IMR-90 (cell line): ENCODE results near the gene ARL8B. TPM values are rescaled to one million over a fixed set of nuclear protein-coding genes. Genes with fewer than 3 reads are reported as not detected.
"Not testable (repeated sequence)": the region's sequence is repeated elsewhere in the genome, so short reads cannot be mapped to it uniquely, and the experiment has no call there.

Source experiments
- ATAC-seq: fragments of 200-7000 bp; cut with Tn5 transposase; 2 replicates; pipeline ENCODE4 v1.9.1; 2020; ENCODE audit warnings: low read depth, mild to moderate bottlenecking, moderate library complexity
- BruUV-seq: library from RNA; stranded (reverse); fragments of 400-500 nt; replicated peaks from 2 replicates; lab custom pipeline; 2021; lab: Mats Ljungman, UMichigan
- CTCF ChIA-PET: fragments of 300-600 bp; formaldehyde crosslinking; extraction: SDS; loops from one replicate; lab custom pipeline; 2021; ENCODE audit warnings: antibody characterized with exemption; lab: Yijun Ruan, JAX
- POLR2A ChIA-PET: fragments of 300-600 bp; sonication (Branson Sonifier 250); formaldehyde crosslinking; loops from one replicate; lab custom pipeline; 2022; ENCODE audit warnings: antibody characterized with exemption; ENCODE audit not compliant: unreplicated experiment; lab: Charles Lee
- DNase-seq: peaks from one replicate; pipeline ENCODE4 v3.0.0; 2013
- H2AFZ ChIP-seq: replicated peaks from 2 replicates; pipeline ENCODE3; 2013; ENCODE audit warnings: low read length, mild to moderate bottlenecking; ENCODE audit not compliant: poor library complexity
- H2AK5ac ChIP-seq: 2 replicates; pipeline ENCODE4 v1.6.1; 2013; ENCODE audit warnings: low read depth, low read length, inconsistent platforms
- H2AK9ac ChIP-seq: replicated peaks from 2 replicates; pipeline ENCODE3; 2013; ENCODE audit warnings: mild to moderate bottlenecking, low read depth, low read length, moderate library complexity; ENCODE audit not compliant: poor library complexity
- H2BK120ac ChIP-seq: 2 replicates; pipeline ENCODE4 v1.6.1; 2013; ENCODE audit warnings: low read depth, low read length, inconsistent platforms
- H2BK15ac ChIP-seq: 3 replicates; pipeline ENCODE4 v1.6.1; 2013; ENCODE audit warnings: low read depth, low read length, inconsistent platforms
- H2BK20ac ChIP-seq: 2 replicates; pipeline ENCODE4 v1.6.1; 2013; ENCODE audit warnings: low read depth, mild to moderate bottlenecking, inconsistent platforms, low read length, moderate library complexity
- H2BK5ac ChIP-seq: 2 replicates; pipeline ENCODE4 v1.6.1; 2013; ENCODE audit warnings: mild to moderate bottlenecking, low read depth, low read length, inconsistent platforms; ENCODE audit not compliant: poor library complexity, severe bottlenecking
- H3K14ac ChIP-seq: replicated peaks from 2 replicates; pipeline ENCODE4 v1.6.1; 2013; ENCODE audit warnings: low read depth, low read length, inconsistent platforms
- H3K18ac ChIP-seq: 2 replicates; pipeline ENCODE4 v1.6.1; 2013; ENCODE audit warnings: low read depth, low read length, control low read depth
- H3K23ac ChIP-seq: 2 replicates; pipeline ENCODE4 v1.6.1; 2013; ENCODE audit warnings: low read depth, low read length, inconsistent platforms
- H3K27ac ChIP-seq: 2 replicates; pipeline ENCODE4 v1.5.1; 2013; ENCODE audit warnings: mild to moderate bottlenecking, control low read depth, low read length; ENCODE audit not compliant: insufficient read depth
- H3K27me3 ChIP-seq: 2 replicates; pipeline ENCODE4 v1.6.1; 2013; ENCODE audit warnings: low read length; ENCODE audit not compliant: control insufficient read depth, insufficient read depth
- H3K36me3 ChIP-seq: 2 replicates; pipeline ENCODE4 v1.6.1; 2013; ENCODE audit warnings: low read length, mixed read lengths; ENCODE audit not compliant: control insufficient read depth, insufficient read depth
- H3K4ac ChIP-seq: 2 replicates; pipeline ENCODE4 v1.6.1; 2013; ENCODE audit warnings: low read depth, low read length, inconsistent platforms
- H3K4me1 ChIP-seq: 2 replicates; pipeline ENCODE4 v1.6.1; 2013; ENCODE audit warnings: low read length, mixed read lengths; ENCODE audit not compliant: control insufficient read depth, insufficient read depth
- H3K4me2 ChIP-seq: 2 replicates; pipeline ENCODE4 v1.6.1; 2013; ENCODE audit warnings: low read depth, mild to moderate bottlenecking, control low read depth, low read length, moderate library complexity
- H3K4me3 ChIP-seq: 2 replicates; pipeline ENCODE4 v1.5.1; 2013; ENCODE audit warnings: low read depth, mild to moderate bottlenecking, control low read depth, low read length, moderate library complexity; ENCODE audit not compliant: insufficient read depth
- H3K56ac ChIP-seq: 2 replicates; pipeline ENCODE4 v1.6.1; 2013; ENCODE audit warnings: low read length, inconsistent platforms; ENCODE audit not compliant: insufficient read depth; ENCODE audit errors: extremely low read depth
- H3K79me1 ChIP-seq, 2 experiments: 2 replicates each; pipeline ENCODE4 v1.6.1; 2013; ENCODE audit warnings: low read length in 2 of 2, inconsistent platforms in 1 of 2, low read depth in 1 of 2
- H3K9ac ChIP-seq: 2 replicates; pipeline ENCODE4 v1.6.1; 2013; ENCODE audit warnings: low read depth, low read length, control low read depth
- H3K9me1 ChIP-seq: 2 replicates; pipeline ENCODE4 v1.6.1; 2013; ENCODE audit warnings: low read length, inconsistent platforms; ENCODE audit not compliant: insufficient read depth
- H3K9me3 ChIP-seq: 2 replicates; pipeline ENCODE4 v1.6.1; 2013; ENCODE audit warnings: low read length; ENCODE audit not compliant: control insufficient read depth, insufficient read depth
- H4K20me1 ChIP-seq: 2 replicates; pipeline ENCODE4 v1.6.1; 2013; ENCODE audit warnings: low read length, inconsistent platforms; ENCODE audit not compliant: insufficient read depth
- H4K5ac ChIP-seq: 2 replicates; pipeline ENCODE4 v1.6.1; 2013; ENCODE audit warnings: mild to moderate bottlenecking, low read depth, low read length, control low read depth
- H4K8ac ChIP-seq, 2 experiments: 2 replicates each; pipeline ENCODE4 v1.6.1; 2013; ENCODE audit warnings: low read depth in 2 of 2, low read length in 2 of 2, control low read depth in 1 of 2, inconsistent platforms in 1 of 2
- H4K91ac ChIP-seq: 2 replicates; pipeline ENCODE4 v1.6.1; 2013; ENCODE audit warnings: low read depth, low read length, inconsistent platforms; ENCODE audit not compliant: insufficient read depth
- BHLHE40 ChIP-seq: fragments of 150-350 bp; IDR thresholded peaks from 2 replicates; pipeline ENCODE4 v1.6.1; 2016; ENCODE audit warnings: mild to moderate bottlenecking, low read depth, low read length
- CHD1 ChIP-seq: IDR thresholded peaks from 2 replicates; pipeline ENCODE4 v1.6.1; 2012; ENCODE audit warnings: low read depth, low read length, improper control_type of control experiment
- MXI1 ChIP-seq: IDR thresholded peaks from 2 replicates; pipeline ENCODE4 v1.6.1; 2012; ENCODE audit warnings: low read depth, mild to moderate bottlenecking, low read length, moderate library complexity, borderline replicate concordance
- RCOR1 ChIP-seq: IDR thresholded peaks from 2 replicates; pipeline ENCODE4 v1.6.1; 2012; ENCODE audit warnings: mild to moderate bottlenecking, low read length, improper control_type of control experiment; ENCODE audit not compliant: insufficient replicate concordance
- SMC3 ChIP-seq: fragments of 150-350 bp; IDR thresholded peaks from 2 replicates; pipeline ENCODE4 v1.6.1; 2016; ENCODE audit warnings: low read depth, mild to moderate bottlenecking, antibody characterized with exemption, low read length, moderate library complexity
- WGBS, 2 experiments: methylation state at CpG; one replicate each; pipeline versions ENCODE4 v1.1.5 to v1.1.7; 2013; ENCODE audit warnings: missing lambda C conversion rate in 2 of 2; ENCODE audit not compliant: insufficient read length in 1 of 2; ENCODE audit errors: extremely low coverage in 2 of 2; 5-methylcytosine and 5-hydroxymethylcytosine counted together
- dilution Hi-C: fragments of 300-500 bp; cut with HindIII; formaldehyde crosslinking; loops from one replicate; pipeline ENCODE4 v1.14.3; 2018; ENCODE audit warnings: low sequenced_read_pairs; ENCODE audit not compliant: unreplicated experiment
- in situ Hi-C: fragments of 300-500 bp; cut with MboI; formaldehyde crosslinking; loops from 3 replicates; pipeline ENCODE4 v1.14.3; 2019; ENCODE audit warnings: low sequenced_read_pairs, inconsistent platforms, mixed read lengths
- intact Hi-C: fragments of 100-400 bp; cut with micrococcal nuclease; formaldehyde crosslinking; loops from 2 replicates; pipeline ENCODE4 v1.10.0; 2022
- polyA plus RNA-seq, 3 experiments: library from polyadenylated mRNA; depleted of rRNA; stranded (reverse); fragments of >200 nt; gene quantifications; 2 replicates each; pipeline ENCODE4 v1.2.3, GENCODE V29; 2012; ENCODE audit warnings: low replicate concordance in 1 of 3
- total RNA-seq: library from RNA; depleted of rRNA; stranded (reverse); fragments of >200 nt; gene quantifications from 2 replicates; pipeline ENCODE4 v1.2.3, GENCODE V29; 2012

Gene ARL8B
- total and polyA plus RNA-seq, 2 of the 4 experiments (the other 2 are of a cell fraction), result 32.3 to 47.0 TPM

GRCh38 chr3:5105050-5105449 lies 17.0 kb upstream of the ARL8B start:
- H3K79me1 ChIP-seq, result no peaks in the 10 kb centered on the region
- WGBS, 2 experiments, result 69% methylated on average over 3 of the region's 7 CpGs; no CpG with 5 or more reads in 1 of the 2 experiments
- H3K4ac ChIP-seq, result no peak overlapping the region
- no peak overlapping the region for H3K4me3 ChIP-seq
- dilution Hi-C loops, result no loop called here
- H3K56ac ChIP-seq, result no peak overlapping the region
- ATAC-seq, result no peak
- H3K27ac ChIP-seq, result no peak overlapping the region
- no peak overlapping the region for H3K23ac ChIP-seq
- H2AK9ac ChIP-seq, result no peak overlapping the region
- ChIA-PET CTCF (no interaction called here), POLR2A (no interaction called here)
- intact Hi-C loops, result no loop called here
- H2AFZ ChIP-seq, result no peak overlapping the region
- no peak for DNase-seq
- H3K9me1 ChIP-seq, result no peaks in the 10 kb centered on the region
- TF ChIP-seq SMC3 (no peak), CHD1 (no peak), BHLHE40 (no peak), MXI1 (no peak), RCOR1 (no peak)
- no peaks in the 10 kb centered on the region for H4K20me1 ChIP-seq
- H2BK15ac ChIP-seq, result no peak overlapping the region
- H3K14ac ChIP-seq, result no peak overlapping the region
- no peaks in the 10 kb centered on the region for H3K9me3 ChIP-seq
- H3K36me3 ChIP-seq, result no peaks in the 10 kb centered on the region
- H4K91ac ChIP-seq, result no peak overlapping the region
- no peak overlapping the region for H2BK20ac ChIP-seq
- no peak overlapping the region for H4K8ac ChIP-seq
- no peaks in the 10 kb centered on the region for H3K4me1 ChIP-seq
- in situ Hi-C loops, result no loop called here
- H2BK120ac ChIP-seq, result no peak overlapping the region
- H3K18ac ChIP-seq, result no peak overlapping the region
- H2BK5ac ChIP-seq, result no peak overlapping the region
- no peak overlapping the region for H2AK5ac ChIP-seq
- H3K4me2 ChIP-seq, result no peak overlapping the region
- BruUV-seq, result no TSS peak
- no peaks in the 10 kb centered on the region for H3K27me3 ChIP-seq
- no peak overlapping the region for H4K5ac ChIP-seq
- no peak overlapping the region for H3K9ac ChIP-seq

- H2AK9ac ChIP-seq, H2AK5ac ChIP-seq, H3K79me1 ChIP-seq, H4K91ac ChIP-seq, H2BK20ac ChIP-seq, H3K4me1 ChIP-seq, H3K14ac ChIP-seq, DNase-seq, H3K4ac ChIP-seq, H4K8ac ChIP-seq, H3K9me3 ChIP-seq, H3K18ac ChIP-seq, H4K5ac ChIP-seq, H3K36me3 ChIP-seq, H3K4me2 ChIP-seq, H2BK15ac ChIP-seq, dilution Hi-C loops, in situ Hi-C loops, H3K56ac ChIP-seq, H3K9me1 ChIP-seq, H2BK120ac ChIP-seq, H3K9ac ChIP-seq, ATAC-seq, H2AFZ ChIP-seq, H4K20me1 ChIP-seq, H3K4me3 ChIP-seq, intact Hi-C loops, H3K23ac ChIP-seq, H3K27ac ChIP-seq, H3K27me3 ChIP-seq, BruUV-seq, H2BK5ac ChIP-seq, POLR2A ChIA-PET: not testable (repeated sequence)
- CTCF ChIA-PET, result interaction anchor here (0.5 kb wide), 1 partner anchor 14 kb away, joined by 3 read pairs; no protein-coding TSS in a partner anchor
- no CpG with 5 or more reads among the region's 9 CpGs for WGBS, 2 experiments
These were observed 15.7 kb upstream of the ARL8B start for GRCh38 chr3:5106371-5106770.
